IMR-90 (cell line): ENCODE data around the gene PI4KA. TPM values are rescaled to one million over a fixed set of nuclear protein-coding genes. Genes with fewer than 3 reads are reported as not detected.

Source experiments
- ATAC-seq: fragments of 200-7000 bp; cut with Tn5 transposase; 2 replicates; pipeline ENCODE4 v1.9.1; 2020; ENCODE audit warnings: low read depth, mild to moderate bottlenecking, moderate library complexity
- BruUV-seq: library from RNA; stranded (reverse); fragments of 400-500 nt; replicated peaks from 2 replicates; lab custom pipeline; 2021; lab: Mats Ljungman, UMichigan
- CTCF ChIA-PET: fragments of 300-600 bp; formaldehyde crosslinking; extraction: SDS; loops from one replicate; lab custom pipeline; 2021; ENCODE audit warnings: antibody characterized with exemption; lab: Yijun Ruan, JAX
- POLR2A ChIA-PET: fragments of 300-600 bp; sonication (Branson Sonifier 250); formaldehyde crosslinking; loops from one replicate; lab custom pipeline; 2022; ENCODE audit warnings: antibody characterized with exemption; ENCODE audit not compliant: unreplicated experiment; lab: Charles Lee
- DNase-seq: peaks from one replicate; pipeline ENCODE4 v3.0.0; 2013
- H2AFZ ChIP-seq: replicated peaks from 2 replicates; pipeline ENCODE3; 2013; ENCODE audit warnings: low read length, mild to moderate bottlenecking; ENCODE audit not compliant: poor library complexity
- H2AK5ac ChIP-seq: 2 replicates; pipeline ENCODE4 v1.6.1; 2013; ENCODE audit warnings: low read depth, low read length, inconsistent platforms
- H2AK9ac ChIP-seq: replicated peaks from 2 replicates; pipeline ENCODE3; 2013; ENCODE audit warnings: mild to moderate bottlenecking, low read depth, low read length, moderate library complexity; ENCODE audit not compliant: poor library complexity
- H2BK120ac ChIP-seq: 2 replicates; pipeline ENCODE4 v1.6.1; 2013; ENCODE audit warnings: low read depth, low read length, inconsistent platforms
- H2BK15ac ChIP-seq: 3 replicates; pipeline ENCODE4 v1.6.1; 2013; ENCODE audit warnings: low read depth, low read length, inconsistent platforms
- H2BK20ac ChIP-seq: 2 replicates; pipeline ENCODE4 v1.6.1; 2013; ENCODE audit warnings: low read depth, mild to moderate bottlenecking, inconsistent platforms, low read length, moderate library complexity
- H2BK5ac ChIP-seq: 2 replicates; pipeline ENCODE4 v1.6.1; 2013; ENCODE audit warnings: mild to moderate bottlenecking, low read depth, low read length, inconsistent platforms; ENCODE audit not compliant: poor library complexity, severe bottlenecking
- H3K14ac ChIP-seq: replicated peaks from 2 replicates; pipeline ENCODE4 v1.6.1; 2013; ENCODE audit warnings: low read depth, low read length, inconsistent platforms
- H3K18ac ChIP-seq: 2 replicates; pipeline ENCODE4 v1.6.1; 2013; ENCODE audit warnings: low read depth, low read length, control low read depth
- H3K23ac ChIP-seq: 2 replicates; pipeline ENCODE4 v1.6.1; 2013; ENCODE audit warnings: low read depth, low read length, inconsistent platforms
- H3K27ac ChIP-seq: 2 replicates; pipeline ENCODE4 v1.5.1; 2013; ENCODE audit warnings: mild to moderate bottlenecking, control low read depth, low read length; ENCODE audit not compliant: insufficient read depth
- H3K27me3 ChIP-seq: 2 replicates; pipeline ENCODE4 v1.6.1; 2013; ENCODE audit warnings: low read length; ENCODE audit not compliant: control insufficient read depth, insufficient read depth
- H3K36me3 ChIP-seq: 2 replicates; pipeline ENCODE4 v1.6.1; 2013; ENCODE audit warnings: low read length, mixed read lengths; ENCODE audit not compliant: control insufficient read depth, insufficient read depth
- H3K4ac ChIP-seq: 2 replicates; pipeline ENCODE4 v1.6.1; 2013; ENCODE audit warnings: low read depth, low read length, inconsistent platforms
- H3K4me1 ChIP-seq: 2 replicates; pipeline ENCODE4 v1.6.1; 2013; ENCODE audit warnings: low read length, mixed read lengths; ENCODE audit not compliant: control insufficient read depth, insufficient read depth
- H3K4me2 ChIP-seq: 2 replicates; pipeline ENCODE4 v1.6.1; 2013; ENCODE audit warnings: low read depth, mild to moderate bottlenecking, control low read depth, low read length, moderate library complexity
- H3K4me3 ChIP-seq: 2 replicates; pipeline ENCODE4 v1.5.1; 2013; ENCODE audit warnings: low read depth, mild to moderate bottlenecking, control low read depth, low read length, moderate library complexity; ENCODE audit not compliant: insufficient read depth
- H3K56ac ChIP-seq: 2 replicates; pipeline ENCODE4 v1.6.1; 2013; ENCODE audit warnings: low read length, inconsistent platforms; ENCODE audit not compliant: insufficient read depth; ENCODE audit errors: extremely low read depth
- H3K79me1 ChIP-seq, 2 experiments: 2 replicates each; pipeline ENCODE4 v1.6.1; 2013; ENCODE audit warnings: low read length in 2 of 2, inconsistent platforms in 1 of 2, low read depth in 1 of 2
- H3K9ac ChIP-seq: 2 replicates; pipeline ENCODE4 v1.6.1; 2013; ENCODE audit warnings: low read depth, low read length, control low read depth
- H3K9me1 ChIP-seq: 2 replicates; pipeline ENCODE4 v1.6.1; 2013; ENCODE audit warnings: low read length, inconsistent platforms; ENCODE audit not compliant: insufficient read depth
- H3K9me3 ChIP-seq: 2 replicates; pipeline ENCODE4 v1.6.1; 2013; ENCODE audit warnings: low read length; ENCODE audit not compliant: control insufficient read depth, insufficient read depth
- H4K20me1 ChIP-seq: 2 replicates; pipeline ENCODE4 v1.6.1; 2013; ENCODE audit warnings: low read length, inconsistent platforms; ENCODE audit not compliant: insufficient read depth
- H4K5ac ChIP-seq: 2 replicates; pipeline ENCODE4 v1.6.1; 2013; ENCODE audit warnings: mild to moderate bottlenecking, low read depth, low read length, control low read depth
- H4K8ac ChIP-seq, 2 experiments: 2 replicates each; pipeline ENCODE4 v1.6.1; 2013; ENCODE audit warnings: low read depth in 2 of 2, low read length in 2 of 2, control low read depth in 1 of 2, inconsistent platforms in 1 of 2
- H4K91ac ChIP-seq: 2 replicates; pipeline ENCODE4 v1.6.1; 2013; ENCODE audit warnings: low read depth, low read length, inconsistent platforms; ENCODE audit not compliant: insufficient read depth
- CEBPB ChIP-seq: IDR thresholded peaks from 2 replicates; pipeline ENCODE4 v1.6.1; 2012; ENCODE audit warnings: low read depth, low read length, improper control_type of control experiment
- FOS ChIP-seq: fragments of 150-350 bp; IDR thresholded peaks from 2 replicates; pipeline ENCODE4 v1.6.1; 2016; ENCODE audit warnings: low read depth, low read length
- MAFK ChIP-seq: IDR thresholded peaks from 2 replicates; pipeline ENCODE4 v1.6.1; 2012; ENCODE audit warnings: low read depth, low read length, improper control_type of control experiment
- MAZ ChIP-seq: IDR thresholded peaks from 2 replicates; pipeline ENCODE4 v1.6.1; 2012; ENCODE audit warnings: low read depth, mild to moderate bottlenecking, low read length, improper control_type of control experiment, moderate library complexity, borderline replicate concordance
- MXI1 ChIP-seq: IDR thresholded peaks from 2 replicates; pipeline ENCODE4 v1.6.1; 2012; ENCODE audit warnings: low read depth, mild to moderate bottlenecking, low read length, moderate library complexity, borderline replicate concordance
- RAD21 ChIP-seq: IDR thresholded peaks from 2 replicates; pipeline ENCODE4 v1.6.1; 2012; ENCODE audit warnings: low read length, improper control_type of control experiment
- RCOR1 ChIP-seq: IDR thresholded peaks from 2 replicates; pipeline ENCODE4 v1.6.1; 2012; ENCODE audit warnings: mild to moderate bottlenecking, low read length, improper control_type of control experiment; ENCODE audit not compliant: insufficient replicate concordance
- RFX5 ChIP-seq: IDR thresholded peaks from 2 replicates; pipeline ENCODE4 v1.8.0; 2012; ENCODE audit warnings: low read depth, mild to moderate bottlenecking, low read length, moderate library complexity
- WGBS, 2 experiments: methylation state at CpG; one replicate each; pipeline versions ENCODE4 v1.1.5 to v1.1.7; 2013; ENCODE audit warnings: missing lambda C conversion rate in 2 of 2; ENCODE audit not compliant: insufficient read length in 1 of 2; ENCODE audit errors: extremely low coverage in 2 of 2; 5-methylcytosine and 5-hydroxymethylcytosine counted together
- dilution Hi-C: fragments of 300-500 bp; cut with HindIII; formaldehyde crosslinking; loops from one replicate; pipeline ENCODE4 v1.14.3; 2018; ENCODE audit warnings: low sequenced_read_pairs; ENCODE audit not compliant: unreplicated experiment
- in situ Hi-C: fragments of 300-500 bp; cut with MboI; formaldehyde crosslinking; loops from 3 replicates; pipeline ENCODE4 v1.14.3; 2019; ENCODE audit warnings: low sequenced_read_pairs, inconsistent platforms, mixed read lengths
- intact Hi-C: fragments of 100-400 bp; cut with micrococcal nuclease; formaldehyde crosslinking; loops from 2 replicates; pipeline ENCODE4 v1.10.0; 2022
- polyA plus RNA-seq, 3 experiments: library from polyadenylated mRNA; depleted of rRNA; stranded (reverse); fragments of >200 nt; gene quantifications; 2 replicates each; pipeline ENCODE4 v1.2.3, GENCODE V29; 2012; ENCODE audit warnings: low replicate concordance in 1 of 3
- total RNA-seq: library from RNA; depleted of rRNA; stranded (reverse); fragments of >200 nt; gene quantifications from 2 replicates; pipeline ENCODE4 v1.2.3, GENCODE V29; 2012
- TF ChIP-seq, protein P1 (sequence below): conservative IDR thresholded peaks from 2 replicates; pipeline ENCODE4 v1.5.1; 2012; ENCODE audit warnings: mild to moderate bottlenecking, low read depth, low read length, improper control_type of control experiment
- TF ChIP-seq, protein P2 (sequence below): fragments of 150-350 bp; IDR thresholded peaks from 2 replicates; pipeline ENCODE4 v1.6.1; 2016; ENCODE audit warnings: low read depth, mild to moderate bottlenecking, low read length, moderate library complexity, borderline replicate concordance

PI4KA gene
- total and polyA plus RNA-seq, 2 of the 4 experiments (the other 2 are of a cell fraction) = 16.8 to 35.5 TPM

DNA sequence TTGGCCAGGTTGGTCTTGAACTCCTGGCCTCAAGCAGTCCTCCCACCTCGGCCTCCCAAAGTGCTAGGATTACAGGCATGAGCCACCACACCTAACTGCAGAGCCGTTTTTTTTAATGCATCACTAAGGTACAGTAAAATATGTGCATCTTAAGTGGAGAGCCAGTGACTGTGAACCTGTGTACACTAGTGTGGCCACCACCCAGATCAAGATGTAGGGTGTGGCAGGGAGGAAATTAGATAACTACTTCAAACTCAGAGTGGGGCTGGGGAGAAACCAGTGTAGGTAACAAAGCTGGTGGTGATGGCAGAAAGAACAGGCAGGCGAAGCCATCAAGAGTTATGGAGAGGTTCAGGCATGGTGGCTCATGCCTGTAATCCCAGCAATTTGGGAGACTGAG, 14.6 kb upstream of the PI4KA start:
- in situ Hi-C loops (no loop called here), intact Hi-C loops (no loop called here), dilution Hi-C loops (no loop called here)
- Histone ChIP-seq H3K9ac (no peak overlapping the region), H3K9me1 (peaks cover 14% of the 10 kb centered on the region), H2AFZ (no peak overlapping the region), H3K27ac (no peak overlapping the region), H3K4me1 (peaks cover 3% of the 10 kb centered on the region; the same call in 1 of the 2 replicates), H3K79me1 (peaks cover 12 to 33% of the 10 kb centered on the region in 2 experiments), H2BK15ac (no peak overlapping the region), H3K36me3 (peaks cover 29% of the 10 kb centered on the region), H3K18ac (no peak overlapping the region), H4K5ac (no peak overlapping the region), H3K4ac (no peak overlapping the region), H3K4me3 (no peak overlapping the region), H3K27me3 (no peaks in the 10 kb centered on the region), H4K8ac (no peak overlapping the region), H3K4me2 (no peak overlapping the region), H4K91ac (no peak overlapping the region), H3K23ac (no peak overlapping the region), H3K56ac (no peak overlapping the region), H4K20me1 (peaks cover 7% of the 10 kb centered on the region; the same call in 1 of the 2 replicates), H3K9me3 (no peaks in the 10 kb centered on the region), H2AK9ac (no peak overlapping the region), H2BK5ac (no peak overlapping the region), H2BK120ac (no peak overlapping the region), H2AK5ac (no peak overlapping the region), H2BK20ac (no peak overlapping the region), H3K14ac (no peak overlapping the region)
- WGBS, 2 experiments = 100% methylated on average over 1 of the region's 3 CpGs; no CpG with 5 or more reads in 1 of the 2 experiments
- no TSS peak for BruUV-seq
- ATAC-seq (no peak), DNase-seq (no peak)
- TF ChIP-seq MXI1 (no peak), RAD21 (no peak), RCOR1 (no peak), MAZ (no peak), FOS (no peak), CEBPB (no peak), MAFK (no peak), RFX5 (no peak)
- TF ChIP-seq, protein P1, sequence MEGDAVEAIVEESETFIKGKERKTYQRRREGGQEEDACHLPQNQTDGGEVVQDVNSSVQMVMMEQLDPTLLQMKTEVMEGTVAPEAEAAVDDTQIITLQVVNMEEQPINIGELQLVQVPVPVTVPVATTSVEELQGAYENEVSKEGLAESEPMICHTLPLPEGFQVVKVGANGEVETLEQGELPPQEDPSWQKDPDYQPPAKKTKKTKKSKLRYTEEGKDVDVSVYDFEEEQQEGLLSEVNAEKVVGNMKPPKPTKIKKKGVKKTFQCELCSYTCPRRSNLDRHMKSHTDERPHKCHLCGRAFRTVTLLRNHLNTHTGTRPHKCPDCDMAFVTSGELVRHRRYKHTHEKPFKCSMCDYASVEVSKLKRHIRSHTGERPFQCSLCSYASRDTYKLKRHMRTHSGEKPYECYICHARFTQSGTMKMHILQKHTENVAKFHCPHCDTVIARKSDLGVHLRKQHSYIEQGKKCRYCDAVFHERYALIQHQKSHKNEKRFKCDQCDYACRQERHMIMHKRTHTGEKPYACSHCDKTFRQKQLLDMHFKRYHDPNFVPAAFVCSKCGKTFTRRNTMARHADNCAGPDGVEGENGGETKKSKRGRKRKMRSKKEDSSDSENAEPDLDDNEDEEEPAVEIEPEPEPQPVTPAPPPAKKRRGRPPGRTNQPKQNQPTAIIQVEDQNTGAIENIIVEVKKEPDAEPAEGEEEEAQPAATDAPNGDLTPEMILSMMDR = no peak
- TF ChIP-seq, protein P2, sequence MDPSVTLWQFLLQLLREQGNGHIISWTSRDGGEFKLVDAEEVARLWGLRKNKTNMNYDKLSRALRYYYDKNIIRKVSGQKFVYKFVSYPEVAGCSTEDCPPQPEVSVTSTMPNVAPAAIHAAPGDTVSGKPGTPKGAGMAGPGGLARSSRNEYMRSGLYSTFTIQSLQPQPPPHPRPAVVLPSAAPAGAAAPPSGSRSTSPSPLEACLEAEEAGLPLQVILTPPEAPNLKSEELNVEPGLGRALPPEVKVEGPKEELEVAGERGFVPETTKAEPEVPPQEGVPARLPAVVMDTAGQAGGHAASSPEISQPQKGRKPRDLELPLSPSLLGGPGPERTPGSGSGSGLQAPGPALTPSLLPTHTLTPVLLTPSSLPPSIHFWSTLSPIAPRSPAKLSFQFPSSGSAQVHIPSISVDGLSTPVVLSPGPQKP = no peak
- CTCF ChIA-PET = interaction anchor here (1.0 kb wide), 1 partner anchor 13 kb away, joined by 3 read pairs; no protein-coding TSS in a partner anchor
- POLR2A ChIA-PET = no interaction called here
